Activated CD4-positive, alpha-beta memory T cell treated with anti-CD3 and anti-CD28 coated beads for 36 hours (primary cell): ENCODE measurements around the gene TEX22. TPM values are rescaled to one million over a fixed set of nuclear protein-coding genes. Genes with fewer than 3 reads are reported as not detected.

Experiments
- CTCF ChIA-PET: fragments of 350-600 bp; sonication (Branson Sonifier 250); formaldehyde crosslinking; loops from one replicate; lab custom pipeline; 2021; ENCODE audit warnings: antibody characterized with exemption, inconsistent platforms; lab: Charles Lee
- POLR2A ChIA-PET: fragments of 350-600 bp; sonication (Branson Sonifier 250); formaldehyde crosslinking; loops from one replicate; lab custom pipeline; 2021; ENCODE audit warnings: antibody characterized with exemption; lab: Charles Lee
- DNase-seq: peaks from one replicate; pipeline ENCODE4 v3.0.0-alpha.2; 2020
- H3K27ac Mint-ChIP-seq: one replicate; pipeline ENCODE4 v1.8.0; 2021; ENCODE audit warnings: mixed read lengths
- H3K27me3 Mint-ChIP-seq: one replicate; pipeline ENCODE4 v1.8.0; 2021; ENCODE audit warnings: mixed read lengths
- H3K36me3 Mint-ChIP-seq: one replicate; pipeline ENCODE4 v1.8.0; 2021; ENCODE audit warnings: mixed read lengths
- H3K4me1 Mint-ChIP-seq: one replicate; pipeline ENCODE4 v1.8.0; 2021; ENCODE audit warnings: low read depth, mixed read lengths
- H3K4me3 Mint-ChIP-seq: one replicate; pipeline ENCODE4 v1.8.0; 2021; ENCODE audit warnings: mild to moderate bottlenecking, mixed read lengths
- H3K9me3 Mint-ChIP-seq: one replicate; pipeline ENCODE4 v1.8.0; 2021; ENCODE audit warnings: mixed read lengths
- intact Hi-C: fragments of 100-400 bp; cut with micrococcal nuclease; formaldehyde crosslinking; loops from one replicate; pipeline ENCODE4 v1.15.1; 2023
- total RNA-seq, 2 experiments: library from RNA; stranded (reverse); gene quantifications; one replicate each; pipeline ENCODE4 v1.2.3, GENCODE V29; 2021

The TEX22 gene
- total RNA-seq, 2 experiments from 2014 or later = 0.83 to 0.90 TPM

GRCh38 chr14:105450123-105450505 is 51.8 kb downstream of the TEX22 start:
- H3K27me3 Mint-ChIP-seq = no peaks in the 10 kb centered on the region
- no peaks in the 10 kb centered on the region for H3K4me1 Mint-ChIP-seq
- ChIA-PET CTCF (interaction anchor here (1.5 kb wide), 1 partner anchor 31 kb away, joined by 4 read pairs; no protein-coding TSS in a partner anchor), POLR2A (no interaction called here)
- no peak for DNase-seq
- H3K9me3 Mint-ChIP-seq = no peaks in the 10 kb centered on the region
- H3K4me3 Mint-ChIP-seq = no peak overlapping the region
- H3K27ac Mint-ChIP-seq = no peak overlapping the region
- H3K36me3 Mint-ChIP-seq = peaks cover 14% of the 10 kb centered on the region
- intact Hi-C loops = no loop called here

GRCh38 chr14:105450864-105451720 is 52.8 kb downstream of the TEX22 start:
- intact Hi-C loops = no loop called here
- Mint-ChIP-seq H3K27ac (no peak overlapping the region), H3K36me3 (peaks cover 19% of the 10 kb centered on the region), H3K27me3 (no peaks in the 10 kb centered on the region), H3K4me3 (no peak overlapping the region), H3K4me1 (no peaks in the 10 kb centered on the region), H3K9me3 (no peaks in the 10 kb centered on the region)
- ChIA-PET CTCF (interaction anchor here (1.2 to 1.5 kb wide), 2 partner anchors 30 to 99 kb away, joined by 3 to 4 read pairs; no protein-coding TSS in a partner anchor), POLR2A (no interaction called here)
- DNase-seq = no peak

- DNase-seq = no peak
- Mint-ChIP-seq H3K9me3 (no peaks in the 10 kb centered on the region), H3K4me3 (no peak overlapping the region), H3K4me1 (no peaks in the 10 kb centered on the region), H3K27ac (no peak overlapping the region), H3K27me3 (no peaks in the 10 kb centered on the region), H3K36me3 (peaks cover 19% of the 10 kb centered on the region)
- ChIA-PET POLR2A (no interaction called here), CTCF (interaction anchor here (3.2 kb wide), 1 partner anchor 37 kb away, joined by 13 read pairs; no protein-coding TSS in a partner anchor)
- intact Hi-C loops = no loop called here
These were observed 54.6 kb downstream of the TEX22 start for GRCh38 chr14:105452963-105453362.

- H3K27ac Mint-ChIP-seq = no peak overlapping the region
- H3K9me3 Mint-ChIP-seq = no peaks in the 10 kb centered on the region
- no peaks in the 10 kb centered on the region for H3K27me3 Mint-ChIP-seq
- peaks cover 19% of the 10 kb centered on the region for H3K36me3 Mint-ChIP-seq
- H3K4me3 Mint-ChIP-seq = no peak overlapping the region
- H3K4me1 Mint-ChIP-seq = no peaks in the 10 kb centered on the region
- ChIA-PET CTCF (interaction anchor here (3.2 kb wide), 1 partner anchor 36 kb away, joined by 13 read pairs; no protein-coding TSS in a partner anchor), POLR2A (no interaction called here)
- intact Hi-C loops = no loop called here
- no peak for DNase-seq
These were observed 55.5 kb downstream of the TEX22 start for GRCh38 chr14:105453847-105454246.

- Mint-ChIP-seq H3K4me3 (no peak overlapping the region), H3K27ac (no peak overlapping the region), H3K4me1 (no peaks in the 10 kb centered on the region), H3K27me3 (no peaks in the 10 kb centered on the region), H3K9me3 (no peaks in the 10 kb centered on the region), H3K36me3 (peaks cover 18% of the 10 kb centered on the region)
- DNase-seq = no peak
- POLR2A ChIA-PET = no interaction called here
- intact Hi-C loops = no loop called here
- CTCF ChIA-PET = interaction anchor here (3.2 kb wide), 1 partner anchor 35 kb away, joined by 13 read pairs; no protein-coding TSS in a partner anchor
These were observed 56.8 kb downstream of the TEX22 start for GRCh38 chr14:105455086-105455640.

GRCh38 chr14:105455766-105456660 is 57.7 kb downstream of the TEX22 start:
- Mint-ChIP-seq H3K9me3 (no peaks in the 10 kb centered on the region), H3K36me3 (peaks cover 16% of the 10 kb centered on the region), H3K27ac (no peak overlapping the region), H3K27me3 (no peaks in the 10 kb centered on the region), H3K4me3 (no peak overlapping the region), H3K4me1 (no peaks in the 10 kb centered on the region)
- POLR2A ChIA-PET = no interaction called here
- DNase-seq = no peak
- CTCF ChIA-PET = interaction anchor here (3.2 kb wide), 1 partner anchor 34 kb away, joined by 13 read pairs; no protein-coding TSS in a partner anchor
- intact Hi-C loops = no loop called here

GRCh38 chr14:105456736-105457617 is 58.6 kb downstream of the TEX22 start:
- no peaks in the 10 kb centered on the region for H3K27me3 Mint-ChIP-seq
- H3K27ac Mint-ChIP-seq = no peak overlapping the region
- ChIA-PET CTCF (interaction anchor here (0.6 kb wide), 1 partner anchor 688 kb away, joined by 3 read pairs; no protein-coding TSS in a partner anchor), POLR2A (no interaction called here)
- peaks cover 17% of the 10 kb centered on the region for H3K36me3 Mint-ChIP-seq
- DNase-seq = no peak
- intact Hi-C loops = no loop called here
- no peak overlapping the region for H3K4me3 Mint-ChIP-seq
- no peaks in the 10 kb centered on the region for H3K9me3 Mint-ChIP-seq
- H3K4me1 Mint-ChIP-seq = no peaks in the 10 kb centered on the region

- no peaks in the 10 kb centered on the region for H3K9me3 Mint-ChIP-seq
- H3K4me3 Mint-ChIP-seq = no peak overlapping the region
- H3K27ac Mint-ChIP-seq = no peak overlapping the region
- intact Hi-C loops = no loop called here
- DNase-seq = no peak
- no peaks in the 10 kb centered on the region for H3K4me1 Mint-ChIP-seq
- peaks cover 13% of the 10 kb centered on the region for H3K36me3 Mint-ChIP-seq
- ChIA-PET POLR2A (no interaction called here), CTCF (interaction anchor here (0.6 kb wide), 1 partner anchor 689 kb away, joined by 3 read pairs; no protein-coding TSS in a partner anchor)
- no peaks in the 10 kb centered on the region for H3K27me3 Mint-ChIP-seq
These were observed 59.7 kb downstream of the TEX22 start for GRCh38 chr14:105458010-105458409.

- Mint-ChIP-seq H3K9me3 (no peaks in the 10 kb centered on the region), H3K4me3 (no peak overlapping the region), H3K4me1 (no peaks in the 10 kb centered on the region), H3K27ac (no peak overlapping the region), H3K36me3 (peaks cover 16% of the 10 kb centered on the region), H3K27me3 (no peaks in the 10 kb centered on the region)
- no peak for DNase-seq
- ChIA-PET POLR2A (no interaction called here), CTCF (no interaction called here)
- intact Hi-C loops = no loop called here
These were observed 60.2 kb downstream of the TEX22 start for GRCh38 chr14:105458571-105458970.

- ChIA-PET CTCF (no interaction called here), POLR2A (no interaction called here)
- Mint-ChIP-seq H3K4me3 (no peak overlapping the region), H3K4me1 (no peaks in the 10 kb centered on the region), H3K27me3 (no peaks in the 10 kb centered on the region), H3K27ac (no peak overlapping the region), H3K36me3 (peaks cover 17% of the 10 kb centered on the region), H3K9me3 (no peaks in the 10 kb centered on the region)
- intact Hi-C loops = no loop called here
- DNase-seq = no peak
These were observed 61.8 kb downstream of the TEX22 start for GRCh38 chr14:105460116-105460515.

- H3K4me3 Mint-ChIP-seq = no peak overlapping the region
- POLR2A ChIA-PET = no interaction called here
These were observed 62.3 kb downstream of the TEX22 start for GRCh38 chr14:105460616-105461015.

More at GRCh38 chr14:105460616-105461015, 62.3 kb downstream of the TEX22 start:
- Mint-ChIP-seq H3K27ac (no peak overlapping the region), H3K4me1 (no peaks in the 10 kb centered on the region), H3K9me3 (no peaks in the 10 kb centered on the region), H3K27me3 (no peaks in the 10 kb centered on the region), H3K36me3 (peaks cover 15% of the 10 kb centered on the region)
- DNase-seq = no peak
- intact Hi-C loops = no loop called here
- CTCF ChIA-PET = no interaction called here
